ENCODE data around the gene MYT1.

MYT1 gene

DNA sequence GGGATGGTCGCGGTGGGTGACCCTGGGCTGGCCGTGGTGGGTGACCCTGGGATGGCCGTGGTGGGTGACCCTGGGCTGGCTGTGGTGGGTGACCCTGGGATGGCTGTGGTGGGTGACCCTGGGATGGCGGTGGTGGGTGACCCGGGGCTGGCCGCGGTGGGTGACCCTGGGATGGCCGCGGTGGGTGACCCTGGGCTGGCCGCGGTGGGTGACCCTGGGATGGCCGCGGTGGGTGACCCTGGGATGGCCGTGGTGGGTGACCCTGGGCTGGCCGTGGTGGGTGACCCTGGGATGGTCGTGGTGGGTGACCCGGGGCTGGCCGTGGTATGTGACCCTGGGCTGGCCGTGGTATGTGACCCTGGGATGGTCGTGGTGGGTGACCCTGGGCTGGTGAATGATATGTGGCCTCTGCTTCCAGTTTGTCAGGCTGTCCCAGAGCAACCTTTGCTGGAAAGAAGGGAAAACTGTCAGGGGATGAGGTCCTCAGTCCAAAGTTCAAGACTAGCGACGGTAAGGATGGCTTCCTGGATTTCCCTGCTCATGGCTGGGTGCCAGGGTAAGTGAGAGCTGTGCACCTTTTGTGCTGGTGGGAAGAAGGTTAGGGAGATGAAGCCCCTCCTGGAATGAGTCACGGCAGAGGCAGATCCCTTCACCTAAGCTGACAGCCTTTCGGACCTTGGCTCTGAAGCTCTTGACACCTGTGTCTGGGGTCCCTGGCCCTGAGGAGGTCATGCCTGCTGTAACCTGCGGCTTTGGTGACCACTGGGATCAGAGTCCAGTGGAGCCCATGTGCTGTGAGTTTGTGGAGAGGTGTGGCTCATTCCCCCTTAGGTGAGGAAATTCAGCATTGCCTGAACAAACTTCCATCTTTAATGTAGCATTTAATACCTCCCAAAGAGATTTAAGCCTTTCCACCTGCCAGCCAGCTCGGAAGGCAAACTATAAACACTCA lies 72.2 kb downstream of the MYT1 start:
- no peak for DNase-seq

DNA sequence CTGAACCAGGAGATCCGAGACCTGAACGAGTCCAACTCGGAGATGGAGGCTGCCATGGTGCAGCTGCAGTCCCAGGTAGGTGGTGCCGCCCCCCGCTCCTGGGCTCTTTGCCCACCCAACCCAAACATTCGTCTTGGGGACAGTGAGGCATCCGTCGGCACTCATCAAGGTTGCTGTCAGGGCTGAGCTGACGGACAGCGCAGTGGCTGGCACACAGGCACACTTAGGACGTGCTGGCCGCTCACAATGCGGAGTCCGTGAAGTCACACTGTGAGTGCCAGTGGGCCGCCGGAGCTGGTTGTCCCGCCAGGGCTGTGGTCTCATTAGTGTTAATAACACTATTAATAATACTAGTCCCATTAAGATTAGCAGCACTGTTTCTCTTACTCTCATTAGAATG lies 73.1 kb downstream of the MYT1 start:
- DNase-seq, result no peak

GRCh38 chr20:64238115-64238825 lies 74.0 kb downstream of the MYT1 start:
- no peak for DNase-seq

- no peak for DNase-seq
These were observed 74.7 kb downstream of the MYT1 start for GRCh38 chr20:64238851-64239387.

GRCh38 chr20:64239449-64240242 lies 75.4 kb downstream of the MYT1 start:
- DNase-seq, result no peak

- DNase-seq, result peak; percentile 32
These were observed 76.2 kb downstream of the MYT1 start for GRCh38 chr20:64240243-64241015.

DNA sequence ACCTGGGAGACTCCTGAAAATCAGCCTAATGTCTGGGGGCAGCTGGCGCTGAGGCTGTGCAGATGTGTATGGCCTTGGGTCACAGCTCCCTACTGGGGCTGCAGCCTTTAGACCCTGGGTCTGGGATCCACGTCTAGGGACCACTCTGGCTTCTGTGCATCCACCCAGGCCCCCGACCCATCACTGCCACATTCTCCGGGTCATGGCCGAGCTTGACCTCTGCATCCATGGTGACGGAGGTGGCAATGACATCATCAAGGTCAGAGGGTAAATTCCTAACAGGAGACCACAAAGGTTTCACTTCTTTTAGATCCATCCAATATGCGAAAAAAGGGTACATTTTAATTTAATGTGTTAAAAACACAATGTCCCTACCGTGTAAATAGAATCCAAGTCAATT lies 76.8 kb downstream of the MYT1 start:
- DNase-seq, result no peak

GRCh38 chr20:64242003-64242796 lies 77.9 kb downstream of the MYT1 start:
- peak; percentile 12 for DNase-seq

GRCh38 chr20:64242797-64243475 lies 78.7 kb downstream of the MYT1 start:
- no peak for DNase-seq

DNA sequence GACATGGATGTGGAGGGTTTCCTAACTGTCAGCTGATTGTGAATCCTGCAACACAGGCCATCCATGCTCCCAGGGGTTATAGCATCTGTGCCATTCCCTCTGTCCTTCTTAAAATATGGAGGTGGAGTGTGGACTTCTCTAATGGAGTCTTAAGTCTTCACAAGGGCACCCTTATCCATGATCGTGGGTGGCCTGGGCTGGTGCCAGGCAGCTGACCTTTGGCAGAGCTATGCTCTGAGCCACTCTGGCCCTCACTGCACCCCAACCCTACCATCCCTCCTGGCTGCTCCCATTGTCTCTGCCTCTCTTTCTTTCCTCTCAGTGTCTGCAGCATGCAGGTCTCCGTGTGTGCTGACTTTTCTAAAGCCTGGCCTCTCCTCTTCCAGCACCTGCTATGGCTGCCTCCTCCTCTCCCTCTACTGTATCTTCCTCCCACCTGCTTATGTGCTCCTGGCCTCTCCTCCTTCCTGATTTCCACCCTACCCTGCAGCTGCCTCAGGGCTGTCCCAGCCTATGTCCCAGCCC lies 80.1 kb downstream of the MYT1 start:
- DNase-seq, result no peak

GRCh38 chr20:64244870-64245603 lies 80.8 kb downstream of the MYT1 start:
- no peak for DNase-seq

GRCh38 chr20:64245746-64246595 lies 81.7 kb downstream of the MYT1 start:
- DNase-seq, result no peak

GRCh38 chr20:64246616-64247306 lies 82.5 kb downstream of the MYT1 start:
- no peak for DNase-seq

- DNase-seq, result no peak
These were observed 83.0 kb downstream of the MYT1 start for GRCh38 chr20:64247307-64247618.

- DNase-seq, result no peak
These were observed 84.0 kb downstream of the MYT1 start for GRCh38 chr20:64247970-64248841.

DNA sequence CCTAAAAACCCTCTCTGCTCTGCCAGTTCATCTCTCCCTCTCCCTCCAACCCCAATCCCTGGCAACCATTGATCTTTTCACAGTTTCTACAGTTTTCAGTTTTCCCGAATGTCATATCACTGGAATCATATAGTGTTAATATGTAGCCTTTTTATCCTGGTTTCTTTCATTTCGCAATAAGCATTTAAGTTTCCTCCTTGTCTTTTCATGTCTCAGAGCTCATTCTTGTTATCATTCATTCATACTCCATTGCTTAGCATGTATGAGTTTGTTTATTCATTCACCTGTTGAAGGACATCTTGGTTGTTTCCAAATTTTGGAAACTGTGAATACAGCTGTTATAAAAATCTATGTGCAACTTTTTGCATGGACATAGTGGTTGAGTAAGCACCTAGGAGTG lies 85.8 kb downstream of the MYT1 start:
- DNase-seq, result no peak

GRCh38 chr20:64253000-64253383 lies 88.7 kb downstream of the MYT1 start:
- DNase-seq, result no peak
